ENCODE results near the gene SPAG16.

Gene SPAG16

GRCh38 chr2:213420828-213421385, 136.6 kb downstream of the SPAG16 start:
- TF ChIP-seq RARB (CRISPR knock-in tag; IDR thresholded peaks at IDR 0.05) = no peak
- no peak for TF ChIP-seq GLIS3 (CRISPR knock-in tag; IDR thresholded peaks at IDR 0.05)
- TF ChIP-seq PATZ1 (CRISPR knock-in tag; IDR thresholded peaks at IDR 0.05; ENCODE audit: borderline replicate concordance) = no peak
- TF ChIP-seq TCF4 (CRISPR knock-in tag; IDR thresholded peaks at IDR 0.05; ENCODE audit: borderline replicate concordance) = no peak
- no peak for TF ChIP-seq ISL1 (CRISPR knock-in tag; IDR thresholded peaks at IDR 0.05)
- no peak for TF ChIP-seq ZNF8 (CRISPR knock-in tag; IDR thresholded peaks at IDR 0.05)
- TF ChIP-seq ZNF565 (CRISPR knock-in tag; conservative IDR thresholded peaks at IDR 0.05; ENCODE audit: low read depth) = no peak
- no peak for TF ChIP-seq ARNTL (CRISPR knock-in tag; IDR thresholded peaks at IDR 0.05; ENCODE audit: borderline replicate concordance, low read depth)
- TF ChIP-seq PPARA (CRISPR knock-in tag; IDR thresholded peaks at IDR 0.05; ENCODE audit: borderline replicate concordance) = no peak
- TF ChIP-seq CREB5 (CRISPR knock-in tag; IDR thresholded peaks at IDR 0.05; ENCODE audit: low read depth) = no peak
- no peak for TF ChIP-seq POU6F1 (CRISPR knock-in tag; IDR thresholded peaks at IDR 0.05; ENCODE audit: borderline replicate concordance, low read depth)
- TF ChIP-seq CSDC2 (CRISPR knock-in tag; IDR thresholded peaks at IDR 0.05) = no peak
- TF ChIP-seq ZFP30 (CRISPR knock-in tag; IDR thresholded peaks at IDR 0.05) = no peak
- no peak for TF ChIP-seq BACH2 (CRISPR knock-in tag; IDR thresholded peaks at IDR 0.05; ENCODE audit: borderline replicate concordance)
- TF ChIP-seq SNAI2 (CRISPR knock-in tag; IDR thresholded peaks at IDR 0.05) = no peak
- ATAC-seq = no peak

- ATAC-seq = no peak
- TF ChIP-seq POU6F1 (CRISPR knock-in tag; IDR thresholded peaks at IDR 0.05; ENCODE audit: borderline replicate concordance, low read depth) (no peak), GLIS3 (CRISPR knock-in tag; IDR thresholded peaks at IDR 0.05) (no peak), ZNF565 (CRISPR knock-in tag; conservative IDR thresholded peaks at IDR 0.05; ENCODE audit: low read depth) (no peak), ZNF70 (CRISPR knock-in tag; IDR thresholded peaks at IDR 0.05) (no peak), OSR1 (CRISPR knock-in tag; IDR thresholded peaks at IDR 0.05) (no peak), ZFP3 (CRISPR knock-in tag; IDR thresholded peaks at IDR 0.05) (no peak), ZC3H10 (CRISPR knock-in tag; IDR thresholded peaks at IDR 0.05) (no peak), TSHZ2 (CRISPR knock-in tag; IDR thresholded peaks at IDR 0.05) (no peak), PPARA (CRISPR knock-in tag; IDR thresholded peaks at IDR 0.05; ENCODE audit: borderline replicate concordance) (no peak)
These were observed 137.9 kb downstream of the SPAG16 start for GRCh38 chr2:213422211-213422610.

GRCh38 chr2:213425618-213426017, 141.4 kb downstream of the SPAG16 start:
- ATAC-seq = no peak
- TF ChIP-seq PPARA (CRISPR knock-in tag; IDR thresholded peaks at IDR 0.05; ENCODE audit: borderline replicate concordance) (no peak), RARB (CRISPR knock-in tag; IDR thresholded peaks at IDR 0.05) (no peak), ZC3H10 (CRISPR knock-in tag; IDR thresholded peaks at IDR 0.05) (no peak), ZNF8 (CRISPR knock-in tag; IDR thresholded peaks at IDR 0.05) (no peak), ISL1 (CRISPR knock-in tag; IDR thresholded peaks at IDR 0.05) (no peak), CSRNP3 (CRISPR knock-in tag; IDR thresholded peaks at IDR 0.05) (no peak), CREB5 (CRISPR knock-in tag; IDR thresholded peaks at IDR 0.05; ENCODE audit: low read depth) (no peak), ESRRG (CRISPR knock-in tag; IDR thresholded peaks at IDR 0.05) (no peak), ZFP3 (CRISPR knock-in tag; IDR thresholded peaks at IDR 0.05) (no peak), PATZ1 (CRISPR knock-in tag; IDR thresholded peaks at IDR 0.05; ENCODE audit: borderline replicate concordance) (no peak), ARNTL (CRISPR knock-in tag; IDR thresholded peaks at IDR 0.05; ENCODE audit: borderline replicate concordance, low read depth) (no peak), TOX (CRISPR knock-in tag; IDR thresholded peaks at IDR 0.05; ENCODE audit: borderline replicate concordance) (no peak), OSR1 (CRISPR knock-in tag; IDR thresholded peaks at IDR 0.05) (no peak), BACH2 (CRISPR knock-in tag; IDR thresholded peaks at IDR 0.05; ENCODE audit: borderline replicate concordance) (no peak)
